ENCODE data around the gene AEBP1.

AEBP1 gene

DNA sequence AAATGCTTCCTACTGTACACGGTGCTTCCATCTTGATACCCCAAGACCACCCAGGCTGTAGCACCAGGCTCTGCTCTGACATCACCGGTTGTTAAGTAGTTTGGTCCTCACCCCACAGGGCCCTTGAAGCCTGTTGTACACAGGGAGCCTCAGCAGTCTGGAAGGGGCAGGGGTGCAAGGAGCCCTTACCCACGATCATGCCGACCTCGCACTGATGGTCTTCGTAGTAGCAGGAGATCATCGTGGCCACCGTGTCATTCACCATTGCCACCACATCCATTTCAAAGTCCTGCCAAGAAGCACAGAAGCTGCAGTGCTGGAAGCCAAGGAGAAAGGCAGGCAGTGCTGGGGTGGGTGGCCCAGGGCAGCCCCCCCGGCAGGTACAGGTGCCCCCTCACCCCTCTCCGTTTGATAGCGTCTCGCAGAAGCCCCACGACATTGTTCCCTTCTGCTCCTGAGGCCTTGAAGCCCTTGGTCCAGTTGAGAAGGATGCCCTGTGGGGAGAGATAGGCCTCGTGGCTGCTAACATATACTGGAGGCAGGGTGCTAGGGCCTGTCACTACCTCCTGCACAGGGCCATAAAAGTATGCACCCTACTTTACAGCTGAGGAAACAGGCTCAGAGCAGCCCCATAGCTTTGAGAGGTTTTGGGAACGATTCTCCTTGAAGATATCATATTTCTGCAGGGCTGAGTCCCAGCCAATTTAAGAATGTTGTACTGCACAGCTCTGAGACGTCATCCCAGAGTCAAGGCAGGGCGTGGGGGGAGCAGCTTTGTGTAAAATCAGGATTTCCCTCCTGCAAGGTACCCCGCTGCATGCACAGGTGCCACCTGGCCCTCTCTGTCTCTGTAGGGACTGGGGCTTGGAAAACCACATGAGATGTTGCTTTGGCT, 45.7 kb downstream of the AEBP1 start:
- no peak overlapping the region for H2BK120ac ChIP-seq (ENCODE audit: low read depth, low read length)
- H3K9ac ChIP-seq (ENCODE audit: low read length), result no peak overlapping the region
- H3K23ac ChIP-seq (ENCODE audit: low read length in 2 of 2), result no peak overlapping the region
- H3K4me1 ChIP-seq (ENCODE audit: control insufficient read depth, insufficient read depth, low read depth, low read length), result peaks cover 21% of the 10 kb centered on the region
- no peak overlapping the region for H2BK12ac ChIP-seq (ENCODE audit: low read length in 2 of 2)
- H3K4me2 ChIP-seq (ENCODE audit: low read length, poor library complexity, severe bottlenecking), result no peak overlapping the region
- no peak overlapping the region for H3K4me3 ChIP-seq (ENCODE audit: insufficient read depth in 1 of 2, low read depth in 1 of 2, low read length in 2 of 2)
- no peak overlapping the region for H3K18ac ChIP-seq (ENCODE audit: low read depth in 1 of 2, low read length in 2 of 2)
- no peak overlapping the region for H2BK5ac ChIP-seq (ENCODE audit: low read depth, low read length, poor library complexity, severe bottlenecking)
- H3K79me1 ChIP-seq (replicated peaks; ENCODE audit: low read length, poor library complexity, severe bottlenecking), result no peaks in the 10 kb centered on the region
- H2AFZ ChIP-seq (ENCODE audit: low read depth, low read length), result no peak overlapping the region
- no peak overlapping the region for H3K14ac ChIP-seq (ENCODE audit: low read length in 2 of 2)
- no peak overlapping the region for H2AK5ac ChIP-seq (ENCODE audit: low read length, severe bottlenecking)
- peaks cover 15 to 16% of the 10 kb centered on the region in 2 experiments for H3K27me3 ChIP-seq (ENCODE audit: control insufficient read depth in 1 of 2, insufficient read depth in 1 of 2, low read length in 2 of 2)
- no peak overlapping the region for H3K27ac ChIP-seq (ENCODE audit: low read length, poor library complexity, severe bottlenecking)
- no peaks in the 10 kb centered on the region for H3K9me3 ChIP-seq (ENCODE audit: control insufficient read depth, low read length)
- H3K36me3 ChIP-seq (ENCODE audit: control insufficient read depth in 1 of 2, insufficient read depth in 2 of 2, low read depth in 1 of 2, low read length in 2 of 2), result no peaks in the 10 kb centered on the region
- no peak overlapping the region for H2BK15ac ChIP-seq (ENCODE audit: low read depth, poor library complexity, severe bottlenecking)
- no peak for DNase-seq
- WGBS, result 89% methylated on average over 16 of the region's 18 CpGs
- no peak overlapping the region for H4K8ac ChIP-seq (ENCODE audit: low read length)
- no peak overlapping the region for H3K4ac ChIP-seq (ENCODE audit: low read depth in 1 of 2, low read length in 2 of 2)
- no peak overlapping the region for H4K91ac ChIP-seq (ENCODE audit: low read length)

GRCh38 chr7:44150466-44150832, 46.3 kb downstream of the AEBP1 start:
- no peak overlapping the region for H3K4me3 ChIP-seq (ENCODE audit: insufficient read depth in 1 of 2, low read depth in 1 of 2, low read length in 2 of 2)
- 80% methylated on average over 5 of the region's 5 CpGs for WGBS
- peaks cover 18% of the 10 kb centered on the region for H3K4me1 ChIP-seq (ENCODE audit: control insufficient read depth, insufficient read depth, low read depth, low read length)
- no peak overlapping the region for H3K4ac ChIP-seq (ENCODE audit: low read depth in 1 of 2, low read length in 2 of 2)
- no peak overlapping the region for H2BK15ac ChIP-seq (ENCODE audit: low read depth, poor library complexity, severe bottlenecking)
- H2BK120ac ChIP-seq (ENCODE audit: low read depth, low read length), result no peak overlapping the region
- H3K79me1 ChIP-seq (replicated peaks; ENCODE audit: low read length, poor library complexity, severe bottlenecking), result no peaks in the 10 kb centered on the region
- H4K8ac ChIP-seq (ENCODE audit: low read length), result no peak overlapping the region
- H3K14ac ChIP-seq (ENCODE audit: low read length in 2 of 2), result no peak overlapping the region
- H3K4me2 ChIP-seq (ENCODE audit: low read length, poor library complexity, severe bottlenecking), result no peak overlapping the region
- H3K9me3 ChIP-seq (ENCODE audit: control insufficient read depth, low read length), result no peaks in the 10 kb centered on the region
- H3K23ac ChIP-seq (ENCODE audit: low read length in 2 of 2), result no peak overlapping the region
- peaks cover 9 to 17% of the 10 kb centered on the region in 2 experiments for H3K27me3 ChIP-seq (ENCODE audit: control insufficient read depth in 1 of 2, insufficient read depth in 1 of 2, low read length in 2 of 2)
- H3K27ac ChIP-seq (ENCODE audit: low read length, poor library complexity, severe bottlenecking), result no peak overlapping the region
- no peak overlapping the region for H3K18ac ChIP-seq (ENCODE audit: low read depth in 1 of 2, low read length in 2 of 2)
- no peak overlapping the region for H3K9ac ChIP-seq (ENCODE audit: low read length)
- H2AFZ ChIP-seq (ENCODE audit: low read depth, low read length), result no peak overlapping the region
- H2AK5ac ChIP-seq (ENCODE audit: low read length, severe bottlenecking), result no peak overlapping the region
- H3K36me3 ChIP-seq (ENCODE audit: control insufficient read depth in 1 of 2, insufficient read depth in 2 of 2, low read depth in 1 of 2, low read length in 2 of 2), result no peaks in the 10 kb centered on the region
- H2BK12ac ChIP-seq (ENCODE audit: low read length in 2 of 2), result no peak overlapping the region
- H4K91ac ChIP-seq (ENCODE audit: low read length), result no peak overlapping the region
- no peak overlapping the region for H2BK5ac ChIP-seq (ENCODE audit: low read depth, low read length, poor library complexity, severe bottlenecking)
- DNase-seq, result no peak

- H3K9ac ChIP-seq (ENCODE audit: low read length), result no peak overlapping the region
- no peak overlapping the region for H3K23ac ChIP-seq (ENCODE audit: low read length in 2 of 2)
- H3K36me3 ChIP-seq (ENCODE audit: control insufficient read depth in 1 of 2, insufficient read depth in 2 of 2, low read depth in 1 of 2, low read length in 2 of 2), result no peaks in the 10 kb centered on the region
- no peak overlapping the region for H2AFZ ChIP-seq (ENCODE audit: low read depth, low read length)
- no peak overlapping the region for H4K91ac ChIP-seq (ENCODE audit: low read length)
- H3K4me2 ChIP-seq (ENCODE audit: low read length, poor library complexity, severe bottlenecking), result no peak overlapping the region
- no peak overlapping the region for H3K4ac ChIP-seq (ENCODE audit: low read depth in 1 of 2, low read length in 2 of 2)
- peaks cover 11% of the 10 kb centered on the region for H3K4me1 ChIP-seq (ENCODE audit: control insufficient read depth, insufficient read depth, low read depth, low read length)
- H4K8ac ChIP-seq (ENCODE audit: low read length), result no peak overlapping the region
- H3K4me3 ChIP-seq (ENCODE audit: insufficient read depth in 1 of 2, low read depth in 1 of 2, low read length in 2 of 2), result no peak overlapping the region
- H3K79me1 ChIP-seq (replicated peaks; ENCODE audit: low read length, poor library complexity, severe bottlenecking), result no peaks in the 10 kb centered on the region
- no peak overlapping the region for H2BK120ac ChIP-seq (ENCODE audit: low read depth, low read length)
- no peak overlapping the region for H2BK15ac ChIP-seq (ENCODE audit: low read depth, poor library complexity, severe bottlenecking)
- no peak overlapping the region for H2AK5ac ChIP-seq (ENCODE audit: low read length, severe bottlenecking)
- H3K18ac ChIP-seq (ENCODE audit: low read depth in 1 of 2, low read length in 2 of 2), result no peak overlapping the region
- no peak overlapping the region for H3K14ac ChIP-seq (ENCODE audit: low read length in 2 of 2)
- no peak for DNase-seq
- no peak overlapping the region for H2BK5ac ChIP-seq (ENCODE audit: low read depth, low read length, poor library complexity, severe bottlenecking)
- H2BK12ac ChIP-seq (ENCODE audit: low read length in 2 of 2), result no peak overlapping the region
- H3K9me3 ChIP-seq (ENCODE audit: control insufficient read depth, low read length), result no peaks in the 10 kb centered on the region
- no peak overlapping the region for H3K27ac ChIP-seq (ENCODE audit: low read length, poor library complexity, severe bottlenecking)
- 90% methylated on average over 16 of the region's 16 CpGs for WGBS
- peaks cover 5 to 14% of the 10 kb centered on the region in 2 experiments for H3K27me3 ChIP-seq (ENCODE audit: control insufficient read depth in 1 of 2, insufficient read depth in 1 of 2, low read length in 2 of 2)
These were observed 47.1 kb downstream of the AEBP1 start for GRCh38 chr7:44150966-44151941.

DNA sequence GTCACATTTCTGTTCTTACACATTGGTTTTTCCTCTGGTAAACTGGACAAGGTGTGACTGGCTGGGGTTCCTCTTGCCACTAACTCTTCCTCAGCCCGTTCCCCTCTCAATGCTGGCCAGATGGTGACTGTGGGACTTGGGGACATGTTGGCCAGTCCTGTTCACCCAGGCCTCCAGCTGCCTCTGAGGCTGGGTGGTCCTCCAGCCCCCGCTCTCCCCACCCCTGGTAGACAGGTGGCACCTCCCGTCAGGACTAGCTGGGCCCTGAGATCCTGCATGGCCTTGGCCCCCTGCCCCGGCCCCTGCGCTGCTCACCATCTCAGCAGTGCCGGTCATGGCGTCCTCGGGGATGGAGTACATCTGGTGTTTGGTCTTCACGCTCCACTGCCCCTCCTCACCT, 47.8 kb downstream of the AEBP1 start:
- Histone ChIP-seq H3K79me1 (replicated peaks; ENCODE audit: low read length, poor library complexity, severe bottlenecking) (no peaks in the 10 kb centered on the region), H3K14ac (ENCODE audit: low read length in 2 of 2) (no peak overlapping the region), H4K91ac (ENCODE audit: low read length) (no peak overlapping the region), H3K27me3 (ENCODE audit: control insufficient read depth in 1 of 2, insufficient read depth in 1 of 2, low read length in 2 of 2) (peaks cover 0 to 20% of the 10 kb centered on the region in 2 experiments), H3K9me3 (ENCODE audit: control insufficient read depth, low read length) (no peaks in the 10 kb centered on the region), H4K8ac (ENCODE audit: low read length) (no peak overlapping the region), H2AK5ac (ENCODE audit: low read length, severe bottlenecking) (no peak overlapping the region), H3K4me1 (ENCODE audit: control insufficient read depth, insufficient read depth, low read depth, low read length) (peaks cover 9% of the 10 kb centered on the region), H3K18ac (ENCODE audit: low read depth in 1 of 2, low read length in 2 of 2) (no peak overlapping the region), H3K4me2 (ENCODE audit: low read length, poor library complexity, severe bottlenecking) (no peak overlapping the region), H3K9ac (ENCODE audit: low read length) (no peak overlapping the region), H3K23ac (ENCODE audit: low read length in 2 of 2) (no peak overlapping the region), H3K36me3 (ENCODE audit: control insufficient read depth in 1 of 2, insufficient read depth in 2 of 2, low read depth in 1 of 2, low read length in 2 of 2) (no peaks in the 10 kb centered on the region), H2BK12ac (ENCODE audit: low read length in 2 of 2) (no peak overlapping the region), H2AFZ (ENCODE audit: low read depth, low read length) (no peak overlapping the region), H3K4ac (ENCODE audit: low read depth in 1 of 2, low read length in 2 of 2) (no peak overlapping the region), H2BK15ac (ENCODE audit: low read depth, poor library complexity, severe bottlenecking) (no peak overlapping the region), H2BK5ac (ENCODE audit: low read depth, low read length, poor library complexity, severe bottlenecking) (no peak overlapping the region), H3K27ac (ENCODE audit: low read length, poor library complexity, severe bottlenecking) (no peak overlapping the region), H2BK120ac (ENCODE audit: low read depth, low read length) (no peak overlapping the region), H3K4me3 (ENCODE audit: insufficient read depth in 1 of 2, low read depth in 1 of 2, low read length in 2 of 2) (no peak overlapping the region)
- 85% methylated on average over 9 of the region's 9 CpGs for WGBS
- no peak for DNase-seq

Data from mesenchymal stem cell (in vitro differentiated cells and primary cell).